Duodenal mucosa (tissue), 2 donors: ENCODE measurements around the gene DIO1.

Experiments used
- H3K27ac ChIP-seq: one replicate; pipeline ENCODE4 v1.7.0; 2013; ENCODE audit warnings: low read depth, low read length
- H3K27me3 ChIP-seq, 2 donors: one replicate each; pipeline ENCODE4 v1.7.0; 2013; ENCODE audit warnings: low read length in 2 of 2, control low read depth in 1 of 2; ENCODE audit not compliant: insufficient read depth in 2 of 2, control insufficient read depth in 1 of 2
- H3K36me3 ChIP-seq, 2 donors: one replicate each; pipeline ENCODE4 v1.7.0; 2013; ENCODE audit warnings: low read length in 2 of 2, control low read depth in 1 of 2; ENCODE audit not compliant: insufficient read depth in 2 of 2, control insufficient read depth in 1 of 2
- H3K4me1 ChIP-seq, 2 donors: one replicate each; pipeline ENCODE4 v1.7.0; 2013; ENCODE audit warnings: low read length in 2 of 2, control low read depth in 1 of 2; ENCODE audit not compliant: insufficient read depth in 2 of 2, control insufficient read depth in 1 of 2
- H3K4me3 ChIP-seq, 2 donors: one replicate each; pipeline ENCODE4 v1.7.0; 2013; ENCODE audit warnings: low read length in 2 of 2, low read depth in 1 of 2
- H3K9ac ChIP-seq, 2 donors: one replicate each; pipeline ENCODE4 v1.7.0; 2013; ENCODE audit warnings: low read length in 2 of 2, low read depth in 1 of 2
- H3K9me3 ChIP-seq, 2 donors: one replicate each; pipeline ENCODE4 v1.7.0; 2013; ENCODE audit warnings: low read length in 2 of 2, control low read depth in 1 of 2; ENCODE audit not compliant: control insufficient read depth in 1 of 2

Gene DIO1

DNA sequence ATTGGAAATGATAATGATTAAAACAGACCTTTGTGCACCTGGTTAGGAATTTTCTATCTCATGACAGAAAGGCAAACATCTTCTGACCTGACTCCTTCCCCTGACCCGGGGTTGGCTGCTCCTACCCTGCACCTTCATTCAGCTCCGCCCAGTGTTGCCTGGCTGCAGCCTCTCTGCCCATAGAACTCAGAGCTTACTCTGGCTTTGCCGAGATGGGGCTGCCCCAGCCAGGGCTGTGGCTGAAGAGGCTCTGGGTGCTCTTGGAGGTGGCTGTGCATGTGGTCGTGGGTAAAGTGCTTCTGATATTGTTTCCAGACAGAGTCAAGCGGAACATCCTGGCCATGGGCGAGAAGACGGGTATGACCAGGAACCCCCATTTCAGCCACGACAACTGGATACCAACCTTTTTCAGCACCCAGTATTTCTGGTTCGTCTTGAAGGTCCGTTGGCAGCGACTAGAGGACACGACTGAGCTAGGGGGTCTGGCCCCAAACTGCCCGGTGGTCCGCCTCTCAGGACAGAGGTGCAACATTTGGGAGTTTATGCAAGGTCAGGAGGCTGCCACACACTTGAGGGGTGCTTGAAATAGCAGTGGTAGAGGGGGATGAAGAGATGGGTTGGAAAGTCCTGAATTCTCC is at the start of gene DIO1:
Gene DIO1 (plus strand): TSS at position 189 of the 638 bp plus-strand sequence. CDS start 24 bp downstream, at position 213.
- H3K9ac ChIP-seq, result no peak within 1 kb of the TSS
- H3K4me1 ChIP-seq, result peaks cover 11 to 12% of the 10 kb centered on the region in 2 donors
- H3K9me3 ChIP-seq, result no peaks in the 10 kb centered on the region
- H3K27me3 ChIP-seq, result no peaks in the 10 kb centered on the region
- H3K4me3 ChIP-seq, result no peak within 1 kb of the TSS
- H3K27ac ChIP-seq, result no peak within 1 kb of the TSS
- no peaks in the 10 kb centered on the region for H3K36me3 ChIP-seq

DNA sequence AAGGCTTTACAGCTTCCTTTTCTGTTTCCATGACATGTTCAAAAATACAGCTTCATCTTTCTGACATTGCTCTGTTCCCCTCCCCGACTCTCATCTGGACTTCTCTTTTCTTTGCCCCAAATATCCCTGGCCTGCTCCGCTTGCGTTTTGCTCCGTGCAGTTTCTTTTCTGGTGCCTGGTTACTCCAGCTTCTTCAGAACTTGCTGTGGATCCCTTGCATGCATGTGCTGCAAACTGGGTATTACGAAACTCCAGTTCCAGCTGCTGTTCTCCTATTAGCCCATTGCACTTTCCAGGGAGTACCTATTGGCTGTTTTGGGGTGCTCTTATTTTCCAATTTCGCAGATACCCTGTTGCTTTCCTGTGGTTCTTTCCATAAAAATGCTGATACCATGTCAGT is 46.0 kb upstream of the DIO1 start:
- Histone ChIP-seq H3K27me3 (no peaks in the 10 kb centered on the region), H3K4me1 (no peaks in the 10 kb centered on the region), H3K27ac (no peak overlapping the region), H3K4me3 (no peak overlapping the region), H3K9ac (no peak overlapping the region), H3K9me3 (no peaks in the 10 kb centered on the region), H3K36me3 (peaks cover 5 to 13% of the 10 kb centered on the region in 2 donors)

DNA sequence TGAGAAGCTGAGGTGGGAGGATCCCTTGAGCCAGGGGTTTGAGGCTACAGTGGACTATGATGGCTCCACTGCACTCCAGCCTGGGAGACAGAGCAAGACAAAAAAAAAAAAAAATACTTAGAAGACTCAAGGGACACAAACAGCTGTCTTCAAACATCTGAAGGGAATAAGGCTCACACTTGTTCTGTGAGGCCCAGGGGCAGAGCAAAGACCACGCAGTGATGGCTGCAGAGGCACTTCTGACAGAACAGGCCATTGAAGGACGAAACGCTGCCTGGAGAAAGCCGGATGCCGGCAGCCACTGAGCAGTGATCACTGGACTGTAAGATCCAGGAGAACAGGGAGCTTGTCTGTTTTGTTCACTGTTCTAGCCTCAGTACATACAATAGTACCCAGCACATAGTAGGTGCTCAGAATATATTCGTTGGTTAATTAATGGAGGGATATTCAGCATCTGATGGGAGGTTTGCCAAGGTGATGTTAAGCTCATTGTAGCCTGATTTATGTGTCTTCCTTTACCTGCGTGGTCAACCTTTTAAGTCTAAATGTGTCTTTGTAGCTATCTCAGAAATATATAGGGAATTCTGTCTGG is 43.8 kb upstream of the DIO1 start:
- no peaks in the 10 kb centered on the region for H3K9me3 ChIP-seq
- H3K27me3 ChIP-seq, result no peaks in the 10 kb centered on the region
- H3K27ac ChIP-seq, result no peak overlapping the region
- peaks cover 16 to 32% of the 10 kb centered on the region in 2 donors for H3K36me3 ChIP-seq
- no peak overlapping the region for H3K4me3 ChIP-seq
- H3K4me1 ChIP-seq, result no peaks in the 10 kb centered on the region
- no peak overlapping the region for H3K9ac ChIP-seq

DNA sequence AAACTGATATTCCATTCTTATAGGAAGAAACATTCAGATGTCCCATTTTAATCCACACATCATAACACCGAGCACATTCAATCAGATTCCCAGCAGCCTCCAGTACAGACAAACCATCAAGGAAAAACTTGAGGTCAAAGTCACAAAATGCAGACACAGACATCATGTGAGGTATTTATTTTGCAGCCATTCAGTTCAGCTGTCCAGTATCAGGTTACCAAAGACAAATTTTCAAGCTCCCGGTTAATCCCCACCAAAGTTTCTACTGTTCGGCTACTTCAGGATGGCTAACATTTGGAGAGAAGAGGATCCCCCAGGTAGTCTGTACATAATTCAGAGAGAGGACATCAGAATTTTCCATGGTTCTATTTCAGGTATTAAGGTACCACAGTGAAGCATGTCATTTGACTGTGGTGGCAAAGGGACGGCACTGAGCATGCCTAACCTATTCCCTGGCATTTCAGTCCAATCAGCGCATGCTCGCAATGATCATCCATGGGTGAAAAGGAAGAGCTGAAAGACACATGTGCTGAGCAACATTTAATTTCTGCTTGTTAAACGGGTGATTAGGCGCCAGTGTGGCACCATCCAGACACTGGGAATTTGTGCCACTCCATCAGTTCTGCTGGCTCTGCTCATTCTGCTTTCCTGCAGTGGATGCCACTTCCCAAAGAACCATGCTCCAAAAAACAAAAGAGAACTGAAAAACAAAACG is 42.3 kb upstream of the DIO1 start:
- peaks cover 24 to 47% of the 10 kb centered on the region in 2 donors for H3K36me3 ChIP-seq
- H3K9ac ChIP-seq, result no peak overlapping the region
- no peaks in the 10 kb centered on the region for H3K27me3 ChIP-seq
- H3K9me3 ChIP-seq, result no peaks in the 10 kb centered on the region
- H3K27ac ChIP-seq, result no peak overlapping the region
- no peaks in the 10 kb centered on the region for H3K4me1 ChIP-seq
- no peak overlapping the region for H3K4me3 ChIP-seq

- peaks cover 21 to 42% of the 10 kb centered on the region in 2 donors for H3K36me3 ChIP-seq
- no peak overlapping the region for H3K4me3 ChIP-seq
- no peaks in the 10 kb centered on the region for H3K9me3 ChIP-seq
- H3K27ac ChIP-seq, result no peak overlapping the region
- no peaks in the 10 kb centered on the region for H3K27me3 ChIP-seq
- no peaks in the 10 kb centered on the region for H3K4me1 ChIP-seq
- H3K9ac ChIP-seq, result no peak overlapping the region
Observed at GRCh38 chr1:53860967-53861411, 33.0 kb upstream of the DIO1 start.

GRCh38 chr1:53862507-53862906 is 31.5 kb upstream of the DIO1 start:
- Histone ChIP-seq H3K27me3 (no peaks in the 10 kb centered on the region), H3K4me1 (no peaks in the 10 kb centered on the region), H3K9ac (no peak overlapping the region), H3K9me3 (no peaks in the 10 kb centered on the region), H3K27ac (no peak overlapping the region), H3K4me3 (no peak overlapping the region), H3K36me3 (peaks cover 9 to 37% of the 10 kb centered on the region in 2 donors)

DNA sequence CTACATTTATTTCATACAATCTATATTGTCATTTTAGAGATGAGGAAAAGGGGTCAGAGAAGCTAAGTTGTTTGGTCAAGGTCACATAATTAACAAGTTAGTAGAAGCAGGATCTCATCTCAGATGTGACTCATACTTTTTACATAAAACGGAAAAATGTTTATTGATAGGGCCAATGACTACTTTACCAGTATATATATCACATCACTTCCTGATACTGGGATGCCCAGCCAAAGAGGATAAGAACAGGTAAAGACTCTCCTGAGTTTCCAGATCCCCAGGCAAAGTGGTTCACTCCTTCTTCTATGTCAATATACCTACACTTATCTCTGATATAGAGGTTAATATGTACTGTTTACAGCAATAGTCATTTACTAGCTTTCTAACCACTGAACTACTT is 25.4 kb upstream of the DIO1 start:
- H3K4me1 ChIP-seq, result peaks cover 4 to 13% of the 10 kb centered on the region in 2 donors
- peaks cover 7 to 33% of the 10 kb centered on the region in 2 donors for H3K36me3 ChIP-seq
- H3K27me3 ChIP-seq, result no peaks in the 10 kb centered on the region
- no peaks in the 10 kb centered on the region for H3K9me3 ChIP-seq
- no peak overlapping the region for H3K9ac ChIP-seq
- H3K4me3 ChIP-seq, result no peak overlapping the region
- no peak overlapping the region for H3K27ac ChIP-seq

- H3K9ac ChIP-seq, result no peak overlapping the region
- H3K4me3 ChIP-seq, result no peak overlapping the region
- peaks cover 4 to 13% of the 10 kb centered on the region in 2 donors for H3K4me1 ChIP-seq
- H3K27me3 ChIP-seq, result no peaks in the 10 kb centered on the region
- no peak overlapping the region for H3K27ac ChIP-seq
- no peaks in the 10 kb centered on the region for H3K9me3 ChIP-seq
- H3K36me3 ChIP-seq, result peaks cover 7 to 37% of the 10 kb centered on the region in 2 donors
Observed at GRCh38 chr1:53869454-53870117, 24.4 kb upstream of the DIO1 start.

DNA sequence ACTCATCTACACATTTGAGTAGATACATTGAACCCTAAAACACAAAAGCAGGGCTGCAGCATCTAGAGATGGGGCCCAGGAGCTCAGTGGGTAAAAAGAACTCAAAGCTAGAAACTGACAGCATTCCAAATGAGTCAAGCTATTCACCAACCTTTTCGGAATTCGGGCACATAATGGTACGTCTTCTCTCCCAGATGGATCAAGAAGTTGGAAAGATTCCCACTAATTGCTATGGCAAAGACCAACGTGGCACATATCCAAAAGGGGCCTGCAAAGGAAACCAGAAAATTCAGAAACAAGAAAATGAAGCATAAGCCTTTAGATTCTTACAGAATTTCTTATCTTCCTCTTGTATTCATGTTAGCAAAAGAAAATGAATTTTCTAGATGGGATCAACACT is 22.8 kb upstream of the DIO1 start:
- Histone ChIP-seq H3K9ac (no peak overlapping the region), H3K36me3 (peaks cover 15 to 31% of the 10 kb centered on the region in 2 donors)

More for the DNA sequence above, 22.8 kb upstream of the DIO1 start:
- peaks cover 4 to 13% of the 10 kb centered on the region in 2 donors for H3K4me1 ChIP-seq
- H3K27me3 ChIP-seq, result no peaks in the 10 kb centered on the region
- H3K9me3 ChIP-seq, result no peaks in the 10 kb centered on the region
- H3K27ac ChIP-seq, result no peak overlapping the region
- no peak overlapping the region for H3K4me3 ChIP-seq
